H9 (cell line): ENCODE results near the gene IL6ST. TPM values are rescaled to one million over a fixed set of nuclear protein-coding genes. Genes with fewer than 3 reads are reported as not detected.
"Not testable (repeated sequence)": the region's sequence is repeated elsewhere in the genome, so short reads cannot be mapped to it uniquely, and the experiment has no call there.

Experiments
- DNase-seq: peaks from one replicate; pipeline ENCODE4 v3.0.0-alpha.2; 2017
- H2AFZ ChIP-seq: one replicate; pipeline ENCODE4 v1.6.1; 2013; ENCODE audit warnings: mild to moderate bottlenecking, low read length, control low read depth, moderate library complexity
- H2AK5ac ChIP-seq: 2 replicates; pipeline ENCODE4 v1.6.1; 2013; ENCODE audit warnings: low read length, control low read depth, mixed read lengths; ENCODE audit not compliant: insufficient read length
- H2BK120ac ChIP-seq: one replicate; pipeline ENCODE4 v1.6.1; 2013; ENCODE audit warnings: low read depth, mild to moderate bottlenecking, low read length, control low read depth, inconsistent platforms; ENCODE audit not compliant: poor library complexity, severe bottlenecking
- H2BK12ac ChIP-seq: 2 replicates; pipeline ENCODE4 v1.6.1; 2013; ENCODE audit warnings: low read length, control low read depth, mixed read lengths, low read depth; ENCODE audit not compliant: insufficient read length
- H2BK15ac ChIP-seq: 2 replicates; pipeline ENCODE4 v1.6.1; 2013; ENCODE audit warnings: low read depth, low read length, control low read depth
- H2BK20ac ChIP-seq: one replicate; pipeline ENCODE4 v1.6.1; 2013; ENCODE audit warnings: low read depth, mild to moderate bottlenecking, low read length, control low read depth, inconsistent platforms; ENCODE audit not compliant: poor library complexity, severe bottlenecking
- H2BK5ac ChIP-seq: 2 replicates; pipeline ENCODE4 v1.6.1; 2013; ENCODE audit warnings: low read length, control low read depth, mixed read lengths; ENCODE audit not compliant: insufficient read length
- H3K14ac ChIP-seq: 2 replicates; pipeline ENCODE4 v1.6.1; 2013; ENCODE audit warnings: low read length, control low read depth; ENCODE audit not compliant: insufficient read depth
- H3K18ac ChIP-seq: 2 replicates; pipeline ENCODE4 v1.6.1; 2013; ENCODE audit warnings: low read depth, mild to moderate bottlenecking, mixed read lengths, low read length, control low read depth; ENCODE audit not compliant: insufficient read length
- H3K23ac ChIP-seq: 2 replicates; pipeline ENCODE4 v1.6.1; 2013; ENCODE audit warnings: low read length, control low read depth, mixed read lengths, low read depth; ENCODE audit not compliant: insufficient read length
- H3K23me2 ChIP-seq: 2 replicates; pipeline ENCODE4 v1.6.1; 2013; ENCODE audit warnings: low read depth, mild to moderate bottlenecking, mixed read lengths, low read length, control low read depth; ENCODE audit not compliant: insufficient read length, poor library complexity, severe bottlenecking
- H3K27ac ChIP-seq: 2 replicates; pipeline ENCODE4 v1.5.1; 2013; ENCODE audit warnings: low read length, control low read depth, mixed read lengths, low read depth; ENCODE audit not compliant: insufficient read length
- H3K27me3 ChIP-seq: 2 replicates; pipeline ENCODE4 v1.6.1; 2013; ENCODE audit warnings: low read length, control low read depth, inconsistent platforms; ENCODE audit not compliant: insufficient read depth
- H3K4ac ChIP-seq: 2 replicates; pipeline ENCODE4 v1.6.1; 2013; ENCODE audit warnings: low read depth, mild to moderate bottlenecking, control low read depth, inconsistent platforms, low read length, moderate library complexity
- H3K4me1 ChIP-seq: 2 replicates; pipeline ENCODE4 v1.6.1; 2013; ENCODE audit warnings: low read length, control low read depth, inconsistent platforms; ENCODE audit not compliant: insufficient read depth
- H3K4me2 ChIP-seq: 2 replicates; pipeline ENCODE4 v1.6.1; 2013; ENCODE audit warnings: low read length, control low read depth, mixed read lengths; ENCODE audit not compliant: insufficient read length, insufficient read depth
- H3K56ac ChIP-seq: 2 replicates; pipeline ENCODE4 v1.6.1; 2013; ENCODE audit warnings: low read depth, mild to moderate bottlenecking, mixed read lengths, low read length, control low read depth; ENCODE audit not compliant: insufficient read length
- H3K79me1 ChIP-seq: 2 replicates; pipeline ENCODE4 v1.6.1; 2013; ENCODE audit warnings: low read depth, mild to moderate bottlenecking, moderate library complexity, low read length, control low read depth, inconsistent platforms; ENCODE audit not compliant: insufficient read depth, poor library complexity, severe bottlenecking
- H3K79me2 ChIP-seq: 2 replicates; pipeline ENCODE4 v1.6.1; 2013; ENCODE audit warnings: low read length, control low read depth, inconsistent platforms; ENCODE audit not compliant: insufficient read depth
- H3K9ac ChIP-seq: 2 replicates; pipeline ENCODE4 v1.6.1; 2013; ENCODE audit warnings: low read length, control low read depth, mixed read lengths; ENCODE audit not compliant: insufficient read length; ENCODE audit errors: extremely low read depth
- H3K9me3 ChIP-seq: one replicate; pipeline ENCODE4 v1.6.1; 2013; ENCODE audit warnings: low read depth, low read length, inconsistent platforms; ENCODE audit not compliant: control insufficient read depth
- H3T11ph ChIP-seq: one replicate; pipeline ENCODE4 v1.6.1; 2013; ENCODE audit warnings: mild to moderate bottlenecking, low read length, control low read depth, inconsistent platforms
- H4K20me1 ChIP-seq: one replicate; pipeline ENCODE4 v1.6.1; 2013; ENCODE audit not compliant: control insufficient read depth, insufficient read length, insufficient read depth
- H4K5ac ChIP-seq: 2 replicates; pipeline ENCODE4 v1.6.1; 2013; ENCODE audit warnings: low read depth, mild to moderate bottlenecking, mixed read lengths, low read length, control low read depth; ENCODE audit not compliant: insufficient read length
- H4K8ac ChIP-seq: replicated peaks from 2 replicates; pipeline ENCODE4 v1.6.1; 2013; ENCODE audit warnings: low read length, control low read depth, mixed read lengths, low read depth; ENCODE audit not compliant: insufficient read length
- H4K91ac ChIP-seq: 2 replicates; pipeline ENCODE4 v1.6.1; 2013; ENCODE audit warnings: low read depth, mild to moderate bottlenecking, moderate library complexity, mixed read lengths, low read length, control low read depth; ENCODE audit not compliant: insufficient read length
- H3K27ac Mint-ChIP-seq, 3 experiments: 2 replicates in 2 of 3; 3 replicates in 1 of 3; pipeline ENCODE4 v1.8.0; 2020 to 2021; ENCODE audit warnings: mixed read lengths in 3 of 3, mild to moderate bottlenecking in 1 of 3, moderate library complexity in 1 of 3
- H3K27me3 Mint-ChIP-seq: 2 replicates; pipeline ENCODE4 v1.8.0; 2021; ENCODE audit warnings: low read depth, mild to moderate bottlenecking, moderate library complexity, mixed read lengths
- H3K36me3 Mint-ChIP-seq, 3 experiments: 2 replicates in 2 of 3; 3 replicates in 1 of 3; pipeline ENCODE4 v1.8.0; 2020 to 2021; ENCODE audit warnings: low read depth in 3 of 3, mixed read lengths in 3 of 3; ENCODE audit not compliant: insufficient read depth in 1 of 3
- H3K4me1 Mint-ChIP-seq, 2 experiments: 2 replicates each; pipeline ENCODE4 v1.8.0; 2020; ENCODE audit warnings: mixed read lengths in 2 of 2
- H3K4me3 Mint-ChIP-seq, 2 experiments: 2 replicates in 1 of 2; 3 replicates in 1 of 2; pipeline ENCODE4 v1.8.0; 2020 to 2021; ENCODE audit warnings: mild to moderate bottlenecking in 2 of 2, mixed read lengths in 2 of 2, moderate library complexity in 1 of 2
- H3K9me3 Mint-ChIP-seq, 2 experiments: 2 replicates in 1 of 2; 3 replicates in 1 of 2; pipeline ENCODE4 v1.8.0; 2020; ENCODE audit warnings: mild to moderate bottlenecking in 2 of 2, mixed read lengths in 2 of 2, moderate library complexity in 1 of 2
- WGBS: extraction: QIAGEN DNeasy Blood & Tissue Kit; methylation state at CpG from one replicate; pipeline ENCODE4 v1.1.7; 2013; ENCODE audit warnings: missing lambda C conversion rate, low lambda C conversion rate, mixed read lengths; ENCODE audit not compliant: insufficient read length; ENCODE audit errors: extremely low coverage; 5-methylcytosine and 5-hydroxymethylcytosine counted together
- total RNA-seq: library from RNA; stranded (reverse); gene quantifications from 2 replicates; pipeline ENCODE4 v1.2.1, GENCODE V29; 2021
- TF ChIP-seq, protein P1 (sequence below): fragments of 200-600 bp; sonication (generic); conservative IDR thresholded peaks from 3 replicates; pipeline ENCODE4 v1.8.0; 2021; ENCODE audit warnings: antibody characterized with exemption, mild to moderate bottlenecking

The IL6ST gene
- total RNA-seq, 1 experiment from 2014 or later, result 11.1 TPM

DNA sequence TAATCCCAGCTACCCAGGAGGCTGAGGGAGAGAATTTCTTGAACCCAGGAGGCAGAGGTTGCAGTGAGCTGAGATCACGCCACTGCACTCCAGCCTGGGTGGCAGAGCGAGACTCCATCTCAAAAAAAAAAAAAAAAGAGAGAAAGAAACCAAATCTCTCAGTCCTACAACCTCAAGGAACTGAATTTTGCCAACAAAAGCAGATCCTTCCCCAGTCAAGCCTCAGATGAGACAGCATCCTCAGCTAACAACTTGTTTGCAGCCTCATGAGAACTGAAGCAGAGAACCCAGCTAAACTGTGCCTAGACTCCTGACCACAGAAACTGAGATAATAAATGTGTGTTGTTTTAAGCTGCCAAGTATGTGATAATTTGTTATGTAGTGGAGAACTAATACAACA is 7.5 kb upstream of the IL6ST start:
- no peaks in the 10 kb centered on the region for H3K79me1 ChIP-seq
- no peak for DNase-seq
- no peak overlapping the region for H2BK15ac ChIP-seq
- no peaks in the 10 kb centered on the region for H3K4me1 ChIP-seq
- H3K27ac Mint-ChIP-seq, result no peak overlapping the region
- no peak overlapping the region for H2BK5ac ChIP-seq
- H4K5ac ChIP-seq, result no peak overlapping the region
- H2BK20ac ChIP-seq, result no peak overlapping the region
- H3K23ac ChIP-seq, result no peak overlapping the region
- no peak overlapping the region for H3K56ac ChIP-seq
- no peak overlapping the region for H3K4me2 ChIP-seq
- no peak overlapping the region for H2BK120ac ChIP-seq
- H3K9me3 Mint-ChIP-seq, result peaks cover 0 to 8% of the 10 kb centered on the region in 2 experiments; a peak in 3 of 5 replicates
- H4K8ac ChIP-seq, result no peak overlapping the region
- no peak overlapping the region for H2AFZ ChIP-seq
- H3K9ac ChIP-seq, result no peak overlapping the region
- no peak overlapping the region for H3K4ac ChIP-seq
- H3K27me3 ChIP-seq, result no peaks in the 10 kb centered on the region
- H3K18ac ChIP-seq, result no peak overlapping the region
- no CpG with 5 or more reads among the region's 2 CpGs for WGBS
- no peaks in the 10 kb centered on the region for H3K79me2 ChIP-seq
- TF ChIP-seq, protein P1, sequence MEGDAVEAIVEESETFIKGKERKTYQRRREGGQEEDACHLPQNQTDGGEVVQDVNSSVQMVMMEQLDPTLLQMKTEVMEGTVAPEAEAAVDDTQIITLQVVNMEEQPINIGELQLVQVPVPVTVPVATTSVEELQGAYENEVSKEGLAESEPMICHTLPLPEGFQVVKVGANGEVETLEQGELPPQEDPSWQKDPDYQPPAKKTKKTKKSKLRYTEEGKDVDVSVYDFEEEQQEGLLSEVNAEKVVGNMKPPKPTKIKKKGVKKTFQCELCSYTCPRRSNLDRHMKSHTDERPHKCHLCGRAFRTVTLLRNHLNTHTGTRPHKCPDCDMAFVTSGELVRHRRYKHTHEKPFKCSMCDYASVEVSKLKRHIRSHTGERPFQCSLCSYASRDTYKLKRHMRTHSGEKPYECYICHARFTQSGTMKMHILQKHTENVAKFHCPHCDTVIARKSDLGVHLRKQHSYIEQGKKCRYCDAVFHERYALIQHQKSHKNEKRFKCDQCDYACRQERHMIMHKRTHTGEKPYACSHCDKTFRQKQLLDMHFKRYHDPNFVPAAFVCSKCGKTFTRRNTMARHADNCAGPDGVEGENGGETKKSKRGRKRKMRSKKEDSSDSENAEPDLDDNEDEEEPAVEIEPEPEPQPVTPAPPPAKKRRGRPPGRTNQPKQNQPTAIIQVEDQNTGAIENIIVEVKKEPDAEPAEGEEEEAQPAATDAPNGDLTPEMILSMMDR, result no peak
- no peak overlapping the region for H2AK5ac ChIP-seq
- no peak overlapping the region for H2BK12ac ChIP-seq
- no peak overlapping the region for H3K14ac ChIP-seq
- H3K27me3 Mint-ChIP-seq, result no peaks in the 10 kb centered on the region
- no peaks in the 10 kb centered on the region for H4K20me1 ChIP-seq
- no peaks in the 10 kb centered on the region for H3K4me1 Mint-ChIP-seq
- H3K36me3 Mint-ChIP-seq, result peaks cover 0 to 4% (median 0%) of the 10 kb centered on the region in 3 experiments; a peak in 2 of 7 replicates
- no peak overlapping the region for H3T11ph ChIP-seq
- no peaks in the 10 kb centered on the region for H3K23me2 ChIP-seq
- H4K91ac ChIP-seq, result no peak overlapping the region
- no peaks in the 10 kb centered on the region for H3K9me3 ChIP-seq
- H3K27ac ChIP-seq, result no peak overlapping the region
- H3K4me3 Mint-ChIP-seq, result no peak overlapping the region

DNA sequence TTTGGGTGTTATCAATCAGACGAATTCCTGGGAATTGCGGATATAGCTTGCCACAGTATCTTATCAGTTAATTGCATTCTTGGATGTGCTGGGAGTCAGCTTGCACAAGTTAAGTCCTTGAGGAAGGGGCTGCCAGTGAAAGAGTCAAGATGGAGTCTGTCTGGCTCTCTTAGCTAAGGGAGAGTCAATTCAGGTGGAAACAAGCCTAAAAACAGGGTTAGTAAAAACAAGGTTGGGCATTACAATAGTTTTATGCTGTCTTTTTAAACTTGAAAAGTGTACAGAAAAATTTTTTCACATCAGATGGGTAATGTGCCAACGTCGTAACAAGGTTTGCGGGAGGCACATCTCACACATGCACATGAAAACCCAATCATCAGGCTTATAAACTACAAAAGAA is 5.5 kb upstream of the IL6ST start:
- not testable (repeated sequence) for H2BK120ac ChIP-seq, H2AK5ac ChIP-seq, H2BK15ac ChIP-seq, H2BK5ac ChIP-seq, H3K79me1 ChIP-seq, H3K9me3 ChIP-seq, H3K4me2 ChIP-seq, H3K56ac ChIP-seq, H3K14ac ChIP-seq, H3K4me3 Mint-ChIP-seq, H3K79me2 ChIP-seq, H3K36me3 Mint-ChIP-seq, H2AFZ ChIP-seq, H3K27me3 ChIP-seq, H3K4me1 ChIP-seq, H4K5ac ChIP-seq, H2BK12ac ChIP-seq, H3K27ac ChIP-seq, H3K27ac Mint-ChIP-seq, H3K27me3 Mint-ChIP-seq, H3K9ac ChIP-seq, H3K9me3 Mint-ChIP-seq, H3K18ac ChIP-seq, H3T11ph ChIP-seq, H3K23ac ChIP-seq, H3K23me2 ChIP-seq, H2BK20ac ChIP-seq, DNase-seq, H3K4ac ChIP-seq, H4K20me1 ChIP-seq, H4K91ac ChIP-seq, H4K8ac ChIP-seq
- H3K4me1 Mint-ChIP-seq, result peaks cover 10 to 14% of the 10 kb centered on the region in 2 experiments
- no CpG with 5 or more reads among the region's 5 CpGs for WGBS
